ENCODE results near the gene ASPRV1.

DNA sequence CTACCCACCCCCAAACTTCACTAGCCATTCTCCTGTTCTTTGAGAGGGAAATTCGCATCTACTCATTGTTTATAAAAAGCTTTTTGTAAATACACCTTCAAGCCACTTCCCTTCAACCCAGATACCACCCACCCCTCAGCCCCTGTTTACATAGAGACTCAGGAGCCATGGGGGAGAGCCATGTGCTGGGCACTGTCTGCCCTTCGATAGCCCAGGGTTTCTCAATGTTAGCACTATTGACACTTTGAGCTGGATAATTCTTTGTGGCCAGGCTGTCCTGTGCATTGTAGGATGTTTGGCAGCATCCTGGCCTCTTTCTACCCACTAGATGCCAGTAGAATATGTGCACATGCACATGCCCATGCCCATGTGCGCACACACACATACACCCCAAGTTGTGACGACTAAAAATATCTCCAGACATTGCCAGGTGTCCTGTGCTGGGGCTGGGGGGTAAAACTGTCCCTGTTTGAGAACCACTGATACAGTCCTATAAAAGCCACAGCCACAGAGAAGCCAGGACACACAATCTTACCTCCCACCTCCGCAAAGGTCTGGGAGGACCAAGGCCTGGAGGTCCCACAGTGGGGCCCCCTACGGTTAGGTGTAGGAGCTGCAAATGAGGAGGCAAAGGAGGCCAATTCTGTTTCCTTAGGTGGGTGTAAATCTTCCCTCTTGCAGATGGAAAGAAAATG is 44.5 kb upstream of the ASPRV1 start:
- TF ChIP-seq, protein P1, sequence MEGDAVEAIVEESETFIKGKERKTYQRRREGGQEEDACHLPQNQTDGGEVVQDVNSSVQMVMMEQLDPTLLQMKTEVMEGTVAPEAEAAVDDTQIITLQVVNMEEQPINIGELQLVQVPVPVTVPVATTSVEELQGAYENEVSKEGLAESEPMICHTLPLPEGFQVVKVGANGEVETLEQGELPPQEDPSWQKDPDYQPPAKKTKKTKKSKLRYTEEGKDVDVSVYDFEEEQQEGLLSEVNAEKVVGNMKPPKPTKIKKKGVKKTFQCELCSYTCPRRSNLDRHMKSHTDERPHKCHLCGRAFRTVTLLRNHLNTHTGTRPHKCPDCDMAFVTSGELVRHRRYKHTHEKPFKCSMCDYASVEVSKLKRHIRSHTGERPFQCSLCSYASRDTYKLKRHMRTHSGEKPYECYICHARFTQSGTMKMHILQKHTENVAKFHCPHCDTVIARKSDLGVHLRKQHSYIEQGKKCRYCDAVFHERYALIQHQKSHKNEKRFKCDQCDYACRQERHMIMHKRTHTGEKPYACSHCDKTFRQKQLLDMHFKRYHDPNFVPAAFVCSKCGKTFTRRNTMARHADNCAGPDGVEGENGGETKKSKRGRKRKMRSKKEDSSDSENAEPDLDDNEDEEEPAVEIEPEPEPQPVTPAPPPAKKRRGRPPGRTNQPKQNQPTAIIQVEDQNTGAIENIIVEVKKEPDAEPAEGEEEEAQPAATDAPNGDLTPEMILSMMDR (IDR thresholded peaks at IDR 0.05): no peak
- no peak for TF ChIP-seq POLR2AphosphoS5 (IDR thresholded peaks at IDR 0.05)
- no peak for TF ChIP-seq POLR2A (IDR thresholded peaks at IDR 0.05)
